ENCODE data around the gene RASSF8.

The RASSF8 gene

GRCh38 chr12:26112703-26113147, 154.2 kb downstream of the RASSF8 start:
- no peak for DNase-seq

DNA sequence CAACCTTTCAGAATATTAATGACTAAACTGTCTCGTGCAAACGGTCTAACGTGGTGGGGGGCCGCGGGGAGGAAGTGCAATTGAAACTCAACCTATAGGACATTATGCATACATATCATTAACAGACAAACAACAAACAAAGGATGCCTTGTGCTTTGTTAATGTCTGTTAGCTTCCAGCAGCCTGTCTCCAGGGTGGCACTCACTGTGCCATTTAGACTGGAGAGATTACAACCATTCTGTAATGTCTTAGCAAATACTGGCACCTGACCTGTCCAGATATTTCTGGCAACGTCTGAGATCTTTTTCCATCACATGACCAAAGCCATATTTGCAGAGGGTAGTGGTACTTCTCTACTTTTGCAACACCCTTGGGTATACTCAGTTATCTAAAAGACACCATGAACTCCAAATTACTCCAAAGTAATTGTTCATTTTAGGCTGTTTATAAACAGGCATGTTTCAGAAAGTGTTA, 154.7 kb downstream of the RASSF8 start:
- peak; percentile 40 for DNase-seq

DNA sequence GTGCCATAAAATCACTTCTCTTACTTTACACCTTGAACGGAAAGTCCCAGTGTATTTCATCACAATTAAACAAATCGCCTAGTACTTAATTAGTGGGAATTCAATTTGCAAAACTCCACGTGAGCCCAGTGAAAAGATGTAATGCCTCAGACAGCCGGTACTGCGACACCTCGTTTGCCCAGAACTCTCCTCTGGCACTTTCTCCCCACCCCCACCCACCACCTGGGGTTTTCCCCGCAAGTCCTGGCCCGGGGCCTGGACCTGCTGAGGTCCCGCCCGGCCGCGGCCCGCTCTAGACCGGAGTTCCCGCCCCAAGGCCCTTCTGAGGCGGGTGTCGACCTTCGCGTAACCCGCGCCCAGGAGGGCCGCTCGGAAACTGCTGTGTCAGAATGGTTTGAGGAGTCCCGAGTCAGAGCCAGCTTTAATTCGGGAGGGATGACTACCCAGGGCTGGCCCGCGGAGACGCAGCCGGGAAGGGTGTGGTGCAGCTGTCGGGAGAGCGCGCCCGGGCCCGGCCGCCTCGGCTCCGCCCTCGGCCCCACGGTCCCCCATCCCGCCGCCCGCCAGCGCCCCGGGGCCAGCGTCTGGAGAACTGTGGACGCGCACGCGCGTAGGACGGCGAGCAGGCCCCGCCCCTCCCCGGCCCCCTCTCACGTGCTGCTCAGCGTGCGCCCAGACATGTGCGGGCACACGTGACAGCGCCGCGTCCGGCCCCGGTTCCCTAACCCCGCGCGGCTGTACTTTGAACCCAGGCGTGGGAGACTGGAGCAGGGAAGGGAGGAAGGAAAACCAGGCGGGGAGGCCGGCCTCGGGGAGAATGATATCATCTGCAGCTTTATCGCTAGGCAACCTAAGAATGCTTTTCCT, 155.6 kb downstream of the RASSF8 start:
- peak; percentile 97 for DNase-seq

GRCh38 chr12:26114720-26115401, 156.4 kb downstream of the RASSF8 start:
- no peak for DNase-seq

DNA sequence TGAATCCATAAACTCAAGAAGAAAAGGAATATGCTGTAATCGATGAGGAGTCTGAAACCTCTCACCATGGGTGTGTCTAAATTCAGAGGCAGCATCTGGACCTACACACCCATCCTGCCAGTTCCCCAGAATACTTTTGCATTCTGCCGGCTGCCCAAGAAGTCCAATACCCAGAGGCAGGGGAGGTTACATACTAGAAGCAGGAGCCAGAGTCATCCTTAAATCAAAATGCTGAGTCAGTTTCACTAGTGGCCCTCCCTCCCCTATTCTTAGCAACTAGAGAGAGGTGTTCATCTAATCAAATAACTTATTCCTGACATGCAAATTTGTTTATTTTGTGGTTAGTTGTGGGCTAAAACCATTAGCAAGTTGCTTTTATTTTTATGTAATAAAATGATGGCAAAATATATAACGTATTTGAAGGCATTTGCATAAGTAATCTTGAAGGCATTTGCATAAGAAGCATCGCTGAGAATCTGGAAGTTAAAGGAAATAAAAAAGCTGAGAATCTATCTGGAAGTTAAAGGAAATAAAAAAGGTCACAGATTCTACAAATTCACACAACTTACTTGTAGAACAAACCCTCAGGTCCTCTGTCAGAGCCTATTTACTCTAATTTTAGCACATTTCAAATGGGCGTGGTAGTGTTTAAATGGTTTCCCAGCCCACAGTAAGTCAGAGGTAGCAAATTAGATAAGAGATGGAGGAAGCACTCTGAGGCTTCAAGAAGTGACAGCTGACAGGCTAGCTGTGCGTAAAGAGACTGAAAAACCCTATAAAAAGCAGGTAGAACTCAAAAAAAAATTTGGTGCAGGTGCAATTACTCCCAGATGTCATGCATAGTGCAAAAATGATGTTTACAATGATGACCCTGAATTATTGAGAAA, 158.6 kb downstream of the RASSF8 start:
- peak; percentile 72 for DNase-seq

DNA sequence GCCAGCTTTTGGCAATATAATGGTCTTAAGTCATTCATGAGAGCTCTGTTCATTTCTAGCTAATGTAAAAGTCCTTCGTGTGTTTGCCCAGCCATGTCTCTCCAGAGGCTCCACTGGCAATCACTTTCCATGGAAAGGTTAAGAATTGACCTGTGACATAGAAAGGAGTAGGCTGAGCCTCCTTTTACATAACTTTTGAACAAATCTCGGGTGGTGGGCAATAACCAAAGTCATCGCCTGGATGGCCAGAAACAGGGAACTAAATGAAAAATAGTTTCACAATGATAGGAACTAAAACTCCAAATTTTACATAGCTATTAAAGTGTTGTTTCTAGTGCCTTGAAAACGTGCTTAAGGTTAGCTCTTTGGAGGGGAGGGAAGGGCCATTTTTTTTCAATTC, 159.8 kb downstream of the RASSF8 start:
- DNase-seq: no peak

DNA sequence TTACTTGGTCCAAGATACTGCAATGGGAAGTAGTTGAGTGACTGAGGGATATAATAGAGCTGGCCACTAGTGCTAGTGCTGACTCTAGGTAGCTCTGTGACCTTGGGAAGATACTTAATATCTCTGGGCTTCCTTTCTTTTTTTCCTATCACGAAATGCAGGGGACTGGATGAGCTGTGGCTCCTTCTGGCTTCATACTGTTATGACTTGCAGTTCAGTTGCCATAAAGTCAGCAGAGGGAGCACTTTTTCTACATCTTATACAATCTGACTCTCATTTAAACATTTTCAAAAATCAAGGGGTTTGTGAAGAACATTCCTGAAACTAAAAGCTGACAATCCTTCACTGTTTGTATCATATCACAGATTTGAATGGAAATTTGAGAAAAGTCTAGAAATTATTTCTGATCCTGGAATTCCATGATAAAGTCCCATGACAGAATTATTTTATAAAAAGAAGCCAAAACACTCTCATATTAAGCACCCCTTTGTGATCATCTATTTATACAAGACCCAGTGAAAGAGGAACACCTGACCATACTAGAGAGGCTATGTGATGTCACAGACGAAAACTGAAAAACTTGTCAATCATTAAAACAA, 161.0 kb downstream of the RASSF8 start:
- peak; percentile 65 for DNase-seq

GRCh38 chr12:26120561-26121274, 162.2 kb downstream of the RASSF8 start:
- no peak for DNase-seq

GRCh38 chr12:26121323-26122060, 163.0 kb downstream of the RASSF8 start:
- DNase-seq: peak; percentile 15

GRCh38 chr12:26122061-26122680, 163.7 kb downstream of the RASSF8 start:
- DNase-seq: peak; percentile 42

- peak; percentile 70 for DNase-seq
Observed at GRCh38 chr12:26122681-26123481, 164.4 kb downstream of the RASSF8 start.

DNA sequence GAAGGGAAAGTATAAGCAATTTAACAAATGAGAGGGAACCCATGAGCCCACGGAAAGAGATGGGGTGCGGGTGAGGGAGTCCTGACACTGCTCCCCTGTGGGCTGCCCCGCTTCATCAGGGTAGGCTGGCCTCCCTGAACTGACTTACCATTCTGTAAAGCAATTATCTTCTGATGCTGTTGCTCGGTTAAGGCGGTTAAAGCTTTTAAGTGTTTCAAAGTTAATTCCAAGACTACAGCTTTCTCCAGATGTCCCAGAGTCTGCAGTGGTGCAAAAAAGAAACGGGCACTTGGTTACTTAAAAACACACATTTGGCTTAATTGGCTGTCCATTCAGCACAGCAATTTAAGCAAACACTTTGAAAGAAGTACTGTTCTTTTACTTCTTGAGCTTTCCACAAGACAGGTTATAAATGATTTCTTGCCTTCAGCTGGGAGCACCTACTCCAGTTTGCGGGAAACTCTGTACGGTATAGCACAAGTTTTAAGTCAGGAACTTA, 165.0 kb downstream of the RASSF8 start:
- peak; percentile 43 for DNase-seq

DNA sequence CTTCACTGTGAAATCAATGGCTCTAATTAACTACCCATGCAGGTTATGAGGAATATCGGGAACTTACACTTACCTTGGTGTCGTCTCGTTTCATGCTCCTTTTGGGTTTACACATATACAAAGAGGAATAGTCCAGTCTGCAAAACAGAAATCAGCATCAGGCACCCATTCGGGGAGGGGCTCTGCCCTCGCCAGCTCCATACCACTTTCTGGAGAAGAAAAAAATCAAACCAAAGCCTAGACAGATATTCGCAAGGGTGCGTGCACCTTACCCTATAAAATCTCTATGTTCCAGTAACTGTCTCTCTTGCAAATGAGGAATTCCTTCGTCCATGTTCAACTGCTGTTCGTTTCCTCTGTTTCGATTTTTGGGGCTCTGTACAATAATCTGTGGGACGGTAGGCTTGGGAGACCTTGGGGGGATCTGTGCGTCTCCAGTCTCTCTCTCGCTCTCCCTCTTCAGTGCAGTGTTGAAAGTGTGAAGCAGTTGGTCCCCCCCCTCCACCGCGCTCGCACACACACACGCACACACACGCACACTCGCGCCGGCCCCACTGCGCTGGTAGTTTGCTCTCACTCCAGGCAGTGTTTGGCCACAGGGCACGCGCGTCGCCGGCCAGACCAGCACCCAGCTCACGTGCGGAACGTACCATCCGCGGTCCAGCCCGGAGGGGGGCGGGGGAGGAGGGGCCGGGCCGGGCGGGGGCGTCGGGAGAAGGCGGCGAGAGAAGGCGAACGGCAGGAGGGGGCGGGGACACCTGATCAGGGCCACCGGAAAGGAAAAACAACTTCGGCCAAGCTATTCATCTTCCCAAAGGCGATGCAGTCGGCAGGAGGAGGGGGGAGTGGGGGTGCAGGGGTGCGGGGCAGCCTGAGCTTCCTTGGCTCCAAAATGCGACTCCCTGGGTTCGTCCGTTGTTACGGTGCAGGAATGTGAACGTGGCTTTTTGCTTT, 166.2 kb downstream of the RASSF8 start, which contains the start of gene BHLHE41:
Gene BHLHE41, minus strand, starts transcription at position 592 of the 954 bp plus-strand sequence. Its CDS starts 258 bp downstream, at position 334.
- DNase-seq: peak; percentile 85

DNA sequence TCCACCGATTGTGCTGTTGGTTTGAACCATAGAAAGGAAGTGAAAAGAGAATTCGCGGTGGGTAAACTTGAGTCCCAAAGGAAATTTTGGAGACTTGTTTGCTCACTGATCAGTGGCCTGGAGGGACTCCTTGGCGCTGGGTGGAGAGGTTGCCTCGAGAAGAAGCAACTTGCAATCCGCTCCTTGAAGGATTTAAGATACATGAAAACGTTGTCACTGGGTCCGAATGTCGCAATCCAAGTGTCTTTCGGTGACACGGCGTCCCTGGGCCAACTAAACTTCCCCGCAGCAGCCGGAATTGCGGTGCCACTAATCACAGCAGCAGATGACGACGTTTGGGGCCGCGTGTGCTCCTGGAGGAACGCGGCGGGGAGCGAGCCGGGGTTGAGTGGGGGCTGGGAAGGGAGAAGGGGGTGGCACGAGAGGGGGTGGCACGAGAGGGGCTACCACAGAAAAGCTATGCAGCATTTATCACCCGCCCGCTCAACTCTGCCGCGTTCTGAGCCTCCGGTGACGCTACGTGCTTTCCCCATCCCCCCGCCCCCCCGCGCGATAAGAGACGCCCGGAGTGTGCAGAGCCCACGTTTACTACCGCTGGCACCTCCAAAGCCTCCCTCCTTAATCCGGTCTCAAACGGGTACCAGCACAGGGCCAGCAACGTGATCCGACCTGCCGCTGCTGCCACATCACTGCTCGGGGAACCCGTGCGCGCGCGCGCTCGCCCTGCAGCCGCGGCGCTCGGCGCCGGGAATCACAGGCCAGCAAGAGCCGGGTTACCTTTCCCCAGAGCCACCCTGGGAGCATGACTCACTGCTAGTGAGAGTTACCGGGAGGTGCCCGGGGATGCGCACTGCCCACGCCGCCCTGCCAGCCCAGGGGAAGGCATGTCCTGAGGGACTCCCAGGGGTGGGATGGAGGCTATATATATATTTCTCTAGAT, 167.2 kb downstream of the RASSF8 start:
- DNase-seq: peak; percentile 82

- DNase-seq: peak; percentile 85
Observed at GRCh38 chr12:26126340-26127284, 168.1 kb downstream of the RASSF8 start.

GRCh38 chr12:26127404-26127803, 168.9 kb downstream of the RASSF8 start:
- no peak for DNase-seq

All from RPMI8226 (cell line).